ENCODE measurements around the gene ZNF618.
"Not testable (repeated sequence)": the region's sequence is repeated elsewhere in the genome, so short reads cannot be mapped to it uniquely, and the experiment has no call there.

The ZNF618 gene

GRCh38 chr9:114069476-114070187, 193.5 kb downstream of the ZNF618 start:
- no peak for DNase-seq

- no peak for DNase-seq
These were observed 194.3 kb downstream of the ZNF618 start for GRCh38 chr9:114070188-114071103.

- no peak for DNase-seq
These were observed 195.2 kb downstream of the ZNF618 start for GRCh38 chr9:114071197-114071795.

GRCh38 chr9:114072184-114073140, 196.4 kb downstream of the ZNF618 start:
- no peak for DNase-seq

- no peak for DNase-seq
These were observed 199.5 kb downstream of the ZNF618 start for GRCh38 chr9:114075602-114076001.

GRCh38 chr9:114076237-114077161, 200.4 kb downstream of the ZNF618 start:
- DNase-seq: no peak

GRCh38 chr9:114077162-114077837, 201.2 kb downstream of the ZNF618 start:
- no peak for DNase-seq

- DNase-seq: no peak
These were observed 202.1 kb downstream of the ZNF618 start, which contains the start of gene AMBP for GRCh38 chr9:114078021-114078780. AMBP (minus strand) TSS chr9:114078300; CDS start chr9:114078209, 91 bp downstream.

GRCh38 chr9:114078781-114079156, 202.7 kb downstream of the ZNF618 start:
- no peak for DNase-seq

GRCh38 chr9:114080195-114080772, 204.2 kb downstream of the ZNF618 start:
- DNase-seq: no peak

GRCh38 chr9:114080773-114081440, 204.8 kb downstream of the ZNF618 start:
- DNase-seq: no peak

- DNase-seq: no peak
These were observed 205.4 kb downstream of the ZNF618 start for GRCh38 chr9:114081441-114082016.

GRCh38 chr9:114082017-114082762, 206.1 kb downstream of the ZNF618 start:
- peak; percentile 39 for DNase-seq

- not testable (repeated sequence) for DNase-seq
These were observed 206.8 kb downstream of the ZNF618 start for GRCh38 chr9:114082763-114083412.

GRCh38 chr9:114083666-114084065, 207.6 kb downstream of the ZNF618 start:
- DNase-seq: no peak

GRCh38 chr9:114084282-114085073, 208.4 kb downstream of the ZNF618 start:
- no peak for DNase-seq
